Hepatic stellate cell (primary cell): ENCODE measurements around the gene GNG7.
A peak's percentile ranks its signal among the peaks of the same experiment; 100 is the strongest.
"Not testable (repeated sequence)": the region's sequence is repeated elsewhere in the genome, so short reads cannot be mapped to it uniquely, and the experiment has no call there.

Source experiments
- DNase-seq: peaks from one replicate; pipeline ENCODE4 v3.0.0; 2011; ENCODE audit warnings: low spot score

Gene GNG7

GRCh38 chr19:2550431-2551171 lies 151.9 kb downstream of the GNG7 start:
- DNase-seq, result no peak

- peak; percentile 64 for DNase-seq
Observed at GRCh38 chr19:2549701-2550191, 152.7 kb downstream of the GNG7 start.

GRCh38 chr19:2548966-2549365 lies 153.5 kb downstream of the GNG7 start:
- no peak for DNase-seq

GRCh38 chr19:2547721-2548120 lies 154.8 kb downstream of the GNG7 start:
- DNase-seq, result no peak

- no peak for DNase-seq
Observed at GRCh38 chr19:2547033-2547680, 155.3 kb downstream of the GNG7 start.

GRCh38 chr19:2546128-2547032 lies 156.1 kb downstream of the GNG7 start:
- peak; percentile 63 for DNase-seq

- DNase-seq, result not testable (repeated sequence)
Observed at GRCh38 chr19:2545416-2546127, 156.9 kb downstream of the GNG7 start.

- no peak for DNase-seq
Observed at GRCh38 chr19:2544576-2545415, 157.7 kb downstream of the GNG7 start.

GRCh38 chr19:2543463-2544442 lies 158.7 kb downstream of the GNG7 start:
- DNase-seq, result peak; percentile 95

GRCh38 chr19:2543072-2543462 lies 159.4 kb downstream of the GNG7 start:
- not testable (repeated sequence) for DNase-seq

GRCh38 chr19:2542341-2543069 lies 160.0 kb downstream of the GNG7 start:
- DNase-seq, result no peak

GRCh38 chr19:2540646-2541454 lies 161.6 kb downstream of the GNG7 start:
- peak; percentile 96 for DNase-seq

- DNase-seq, result no peak
Observed at GRCh38 chr19:2540251-2540645, 162.2 kb downstream of the GNG7 start.

GRCh38 chr19:2538096-2538757 lies 164.3 kb downstream of the GNG7 start:
- no peak for DNase-seq

- DNase-seq, result not testable (repeated sequence)
Observed at GRCh38 chr19:2537584-2537983, 164.9 kb downstream of the GNG7 start.

GRCh38 chr19:2536461-2536860 lies 166.0 kb downstream of the GNG7 start:
- no peak for DNase-seq

- DNase-seq, result no peak
Observed at GRCh38 chr19:2534423-2535013, 168.0 kb downstream of the GNG7 start.
